ENCODE data around the gene METTL18.
"Not testable (repeated sequence)": the region's sequence is repeated elsewhere in the genome, so short reads cannot be mapped to it uniquely, and the experiment has no call there.

The METTL18 gene

GRCh38 chr1:169794530-169795416 is at the start of gene METTL18:
Gene METTL18 (minus strand): TSS chr1:169794907. CDS start chr1:169793695, 1,212 bp downstream.
- peak; percentile 88 for DNase-seq

GRCh38 chr1:169838942-169839341 is 44.2 kb upstream of the METTL18 start:
- no peak for DNase-seq

GRCh38 chr1:169836198-169836597 is 41.5 kb upstream of the METTL18 start:
- no peak for DNase-seq

GRCh38 chr1:169835647-169836046 is 40.9 kb upstream of the METTL18 start:
- no peak for DNase-seq

DNA sequence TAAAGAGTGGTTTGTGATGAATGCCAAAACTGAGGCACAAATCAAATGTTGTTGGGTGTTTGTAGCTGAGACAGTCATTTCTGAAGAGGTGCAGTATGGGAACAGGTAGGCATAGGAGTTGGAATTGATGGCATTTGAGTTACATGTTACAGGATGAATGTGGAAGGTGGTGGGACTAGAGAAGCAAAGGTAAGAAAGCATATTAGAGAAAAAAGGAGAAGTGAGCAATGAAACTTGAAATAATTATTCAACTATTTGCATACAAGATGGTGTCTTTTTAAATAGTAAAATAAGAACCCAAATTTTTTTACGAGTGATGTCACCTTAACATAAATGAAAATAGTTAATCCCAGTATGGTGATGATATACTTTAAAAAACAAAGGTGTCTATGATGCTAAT is 40.2 kb upstream of the METTL18 start:
- no peak for DNase-seq

- no peak for DNase-seq
These were observed 38.6 kb upstream of the METTL18 start for GRCh38 chr1:169833179-169833901.

DNA sequence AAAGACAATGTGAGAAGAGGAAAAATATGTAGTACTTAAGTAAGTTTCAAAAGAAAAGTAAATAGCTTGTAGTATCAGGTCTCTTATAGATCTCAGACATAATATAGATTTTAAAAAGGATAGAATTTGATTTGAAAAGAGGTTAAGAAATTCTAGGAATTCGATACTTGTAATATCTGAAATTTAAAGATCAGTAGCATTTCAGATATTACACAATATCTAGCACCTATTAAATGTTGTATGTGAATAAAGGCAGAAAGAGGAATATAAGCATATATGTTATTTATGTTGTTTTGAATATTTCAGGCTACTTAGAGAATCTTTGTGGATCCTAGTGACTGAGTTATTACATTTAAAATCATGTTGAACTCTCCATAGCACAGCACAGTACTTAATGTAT is 35.0 kb upstream of the METTL18 start:
- no peak for DNase-seq

DNA sequence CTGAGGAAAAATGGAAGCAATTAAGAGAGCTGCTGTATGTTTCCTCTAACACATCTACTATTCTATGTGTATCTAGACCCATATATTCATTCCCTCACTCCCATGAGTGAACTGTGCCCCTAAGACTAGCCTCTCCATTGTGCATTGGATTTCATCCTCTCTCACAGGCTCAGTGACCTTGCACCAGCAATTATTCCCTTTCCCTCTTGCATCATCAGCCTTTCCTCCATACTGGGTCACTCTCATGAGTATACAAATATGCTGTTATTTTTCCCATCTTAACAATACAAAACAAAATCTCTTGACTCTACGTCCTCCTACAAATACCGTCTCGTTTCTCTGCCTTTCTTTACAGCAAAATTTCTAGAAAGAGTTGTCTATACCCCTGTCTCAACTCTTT is 29.4 kb upstream of the METTL18 start:
- DNase-seq: no peak

GRCh38 chr1:169821500-169821899 is 26.8 kb upstream of the METTL18 start:
- DNase-seq: no peak

- DNase-seq: no peak
These were observed 21.9 kb upstream of the METTL18 start for GRCh38 chr1:169816617-169817016.

DNA sequence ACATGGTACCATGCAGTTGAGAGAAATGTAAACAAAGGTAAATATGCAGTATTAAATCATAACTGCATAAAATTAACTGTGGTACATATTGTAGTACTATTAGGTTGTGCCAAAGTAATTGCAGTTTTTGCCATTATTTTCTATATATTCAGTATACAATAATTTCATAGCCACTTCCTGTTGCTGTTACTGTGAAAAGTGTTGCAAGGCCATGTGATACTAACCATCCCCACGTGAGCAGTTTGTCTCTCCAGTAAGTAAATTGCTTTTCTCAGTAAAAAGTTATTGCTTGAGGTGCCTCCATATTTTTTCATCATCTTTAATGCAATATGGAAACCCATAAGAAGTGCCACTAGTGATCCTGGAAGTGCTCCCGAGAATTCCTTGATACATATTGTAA is 19.6 kb upstream of the METTL18 start:
- DNase-seq: no peak

DNA sequence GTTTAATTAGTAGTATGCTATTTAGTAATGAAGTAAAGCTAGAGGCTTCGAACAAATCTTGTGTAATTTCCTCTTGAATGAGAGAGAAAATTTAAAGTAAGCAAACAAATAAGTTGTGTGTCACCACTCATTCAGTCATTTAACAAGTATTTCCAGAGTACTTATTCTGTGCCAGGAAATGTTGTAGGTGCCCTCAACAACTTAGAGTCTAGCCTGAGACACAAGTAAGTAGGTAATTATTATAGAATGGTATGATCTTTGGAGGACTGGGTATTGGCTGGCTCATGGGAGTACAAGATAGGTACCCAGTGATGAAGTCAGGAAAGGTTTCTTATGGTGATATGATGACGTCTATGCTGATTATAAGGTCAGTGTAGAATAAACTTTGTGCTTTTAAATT is 17.4 kb upstream of the METTL18 start:
- no peak for DNase-seq

DNA sequence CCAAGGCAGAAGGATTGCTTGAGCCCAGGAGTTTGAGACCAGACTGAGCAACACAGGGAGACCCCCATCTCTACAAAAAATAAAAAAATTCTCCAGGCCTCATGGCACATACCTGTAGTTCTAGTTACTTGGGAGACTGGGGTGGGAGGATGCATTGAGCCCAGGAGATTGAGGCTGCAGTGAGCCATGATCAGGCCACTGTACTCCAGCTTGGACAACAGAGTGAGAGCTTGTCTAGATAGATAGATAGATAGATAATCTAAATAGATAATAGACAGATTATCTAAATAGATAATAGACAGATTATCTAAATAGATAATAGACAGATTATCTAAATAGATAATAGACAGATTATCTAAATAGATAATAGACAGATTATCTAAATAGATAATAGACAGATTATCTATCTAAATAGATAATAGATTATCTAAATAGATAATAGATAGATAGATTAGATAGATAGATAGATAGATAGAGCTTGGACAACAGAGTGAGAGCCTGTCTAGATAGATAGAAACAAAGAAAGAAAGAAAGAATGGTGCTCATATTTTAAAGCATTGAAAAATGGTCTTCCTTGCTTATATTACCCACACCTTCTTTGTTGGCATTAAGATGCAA is 16.8 kb upstream of the METTL18 start:
- DNase-seq: not testable (repeated sequence)

DNA sequence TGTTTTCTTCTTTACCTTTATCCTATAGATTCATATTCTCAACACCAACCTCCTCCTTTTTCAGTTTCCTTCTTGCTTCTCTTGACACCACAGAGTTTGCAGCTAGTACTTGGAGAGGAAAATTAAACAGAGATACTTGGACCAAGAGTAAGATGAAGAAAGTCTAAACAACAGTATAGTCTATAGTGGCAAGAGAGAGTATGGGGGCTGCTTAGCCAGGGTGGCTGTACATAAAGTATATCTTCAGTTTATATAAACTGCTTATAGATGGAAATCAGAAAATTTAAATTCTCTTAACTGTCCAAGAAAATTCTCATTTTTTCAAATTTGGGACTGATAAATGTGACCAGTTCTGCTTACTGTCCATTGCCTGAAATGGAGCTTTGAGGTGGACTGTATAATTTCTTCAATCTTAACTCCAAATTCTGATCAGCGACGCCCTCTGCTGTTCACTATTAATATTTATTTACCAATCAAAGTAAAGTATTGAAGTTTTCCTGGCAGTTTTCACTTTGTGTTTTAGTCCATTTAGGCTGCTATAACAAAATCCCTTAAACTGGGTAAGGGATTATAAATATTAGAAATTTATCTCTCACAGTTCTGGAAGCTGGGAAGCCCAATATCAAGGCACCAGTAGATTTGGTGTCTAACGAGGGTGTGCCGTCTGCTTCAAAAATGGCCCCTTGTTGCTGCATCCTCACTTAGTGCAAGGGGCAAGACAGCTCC is 14.8 kb upstream of the METTL18 start:
- DNase-seq: no peak

GRCh38 chr1:169804941-169805340 is 10.2 kb upstream of the METTL18 start:
- no peak for DNase-seq

GRCh38 chr1:169802888-169803287 is 8.2 kb upstream of the METTL18 start:
- no peak for DNase-seq

- DNase-seq: no peak
These were observed 2.6 kb upstream of the METTL18 start for GRCh38 chr1:169797281-169797680.

DNA sequence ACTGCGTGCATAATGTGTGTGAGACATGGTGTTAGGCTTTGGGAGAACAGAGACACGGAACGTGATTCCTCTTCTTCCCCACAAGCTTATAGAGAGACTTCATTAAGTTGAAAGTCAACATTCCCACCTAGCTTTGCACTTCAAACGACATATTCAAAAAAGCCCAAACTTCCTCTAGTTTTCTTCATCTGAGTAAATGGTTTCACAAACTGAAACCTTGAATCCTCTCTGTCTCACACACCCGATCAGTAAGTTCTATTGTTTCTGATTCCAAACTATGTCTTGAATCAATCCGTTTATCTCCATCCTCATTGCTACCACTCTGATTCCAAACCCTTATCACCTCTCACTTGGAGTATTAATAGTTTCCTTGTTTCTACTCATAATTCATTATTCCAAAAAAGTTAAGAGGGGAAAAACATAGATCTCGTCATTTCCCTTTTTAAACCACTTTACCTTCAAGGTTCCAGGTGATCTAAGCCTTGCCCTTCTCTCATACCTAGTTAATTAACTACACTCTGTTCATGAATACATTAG is 1.6 kb upstream of the METTL18 start:
- DNase-seq: no peak

DNA sequence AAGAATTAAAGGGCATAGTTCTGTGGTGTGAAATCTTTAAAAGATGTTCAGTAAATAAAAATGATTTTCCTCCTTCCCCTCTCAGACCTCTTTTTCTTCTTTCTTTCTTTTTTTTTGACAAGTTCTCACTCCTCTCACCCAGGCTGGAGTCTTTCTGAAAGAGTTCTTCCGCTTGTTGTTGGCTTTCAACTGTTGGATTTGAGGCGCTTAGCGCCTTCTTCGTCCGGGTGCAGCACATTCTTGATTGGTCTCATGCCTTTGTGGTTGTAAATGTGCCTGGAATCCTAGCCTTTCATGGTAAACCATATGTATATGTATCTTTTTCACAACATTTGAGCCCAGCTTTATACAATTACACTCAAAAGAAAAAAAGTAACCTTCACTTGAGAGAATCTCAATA is 980 bp upstream of the METTL18 start:
- DNase-seq: no peak

DNA sequence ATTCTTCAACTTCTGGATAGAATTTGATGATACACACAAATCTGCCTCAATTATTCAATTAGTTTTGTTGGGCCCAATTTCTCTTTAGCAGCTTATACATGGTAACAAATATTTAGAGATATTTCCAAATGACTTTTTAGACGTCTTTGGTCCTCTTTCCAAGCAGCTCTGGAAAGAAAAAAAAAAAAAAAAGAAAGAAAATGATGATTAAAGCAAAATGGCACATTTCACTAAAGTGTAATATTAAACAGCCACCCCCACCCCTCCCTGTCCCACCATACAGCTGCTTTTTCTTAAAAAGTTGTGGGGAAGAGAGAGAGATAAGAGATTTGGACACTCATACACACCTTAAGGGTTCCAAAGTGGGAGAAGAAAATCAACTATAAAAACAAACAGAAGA is 977 bp downstream of the METTL18 start:
- DNase-seq: no peak

GRCh38 chr1:169788402-169788801 is 6.3 kb downstream of the METTL18 start:
- no peak for DNase-seq

GRCh38 chr1:169786974-169787373 is 7.7 kb downstream of the METTL18 start:
- no peak for DNase-seq

DNA sequence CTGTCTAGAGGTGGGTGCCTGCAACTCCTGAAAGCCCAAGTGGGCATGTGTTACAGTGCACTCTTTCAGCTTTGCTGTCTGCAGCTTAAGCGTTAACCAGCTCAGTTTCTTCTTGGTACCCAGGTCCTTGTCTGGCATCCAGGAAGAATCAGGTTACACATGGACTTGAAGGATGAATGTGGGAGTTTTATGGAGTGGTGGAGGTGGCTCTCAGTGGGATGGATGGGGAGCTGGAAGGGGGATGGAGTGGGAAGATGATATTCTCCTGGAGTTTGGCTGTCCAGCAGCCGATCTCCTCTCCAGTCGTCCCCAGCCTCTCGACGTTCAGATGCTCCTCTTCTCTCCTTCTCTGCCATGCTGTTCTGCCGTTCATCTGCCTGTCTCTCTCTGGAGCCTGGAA is 9.4 kb downstream of the METTL18 start:
- DNase-seq: no peak
